HG02973 (cell line): ENCODE results near the gene UGGT2.
"Not testable (repeated sequence)": the region's sequence is repeated elsewhere in the genome, so short reads cannot be mapped to it uniquely, and the experiment has no call there.

Experiments
- ATAC-seq: cut with Tn5 transposase; IDR thresholded peaks from one replicate; pipeline ENCODE4 v1.9.1; 2021; ENCODE audit warnings: moderate library complexity; ENCODE audit not compliant: unreplicated experiment

UGGT2 gene

GRCh38 chr13:95914991-95915501, 138.2 kb downstream of the UGGT2 start:
- no peak for ATAC-seq

- no peak for ATAC-seq
Observed at GRCh38 chr13:95906999-95907398, 146.2 kb downstream of the UGGT2 start.

GRCh38 chr13:95903569-95903968, 149.6 kb downstream of the UGGT2 start:
- no peak for ATAC-seq

- no peak for ATAC-seq
Observed at GRCh38 chr13:95902741-95903140, 150.5 kb downstream of the UGGT2 start.

- no peak for ATAC-seq
Observed at GRCh38 chr13:95898256-95898655, 154.9 kb downstream of the UGGT2 start.

GRCh38 chr13:95896301-95896700, 156.9 kb downstream of the UGGT2 start:
- no peak for ATAC-seq

GRCh38 chr13:95893861-95894260, 159.3 kb downstream of the UGGT2 start:
- no peak for ATAC-seq

- no peak for ATAC-seq
Observed at GRCh38 chr13:95882121-95882520, 171.1 kb downstream of the UGGT2 start.

GRCh38 chr13:95880331-95880730, 172.9 kb downstream of the UGGT2 start:
- ATAC-seq, result no peak

- ATAC-seq, result no peak
Observed at GRCh38 chr13:95874286-95874685, 178.9 kb downstream of the UGGT2 start.

- ATAC-seq, result no peak
Observed at GRCh38 chr13:95870421-95870820, 182.8 kb downstream of the UGGT2 start.

- no peak for ATAC-seq
Observed at GRCh38 chr13:95865080-95865615, 188.1 kb downstream of the UGGT2 start.

GRCh38 chr13:95862408-95862807, 190.8 kb downstream of the UGGT2 start:
- no peak for ATAC-seq

GRCh38 chr13:95861296-95861695, 191.9 kb downstream of the UGGT2 start:
- ATAC-seq, result no peak

GRCh38 chr13:95858286-95859075, 194.7 kb downstream of the UGGT2 start:
- no peak for ATAC-seq

- ATAC-seq, result not testable (repeated sequence)
Observed at GRCh38 chr13:95845656-95846055, 207.5 kb downstream of the UGGT2 start.

- ATAC-seq, result no peak
Observed at GRCh38 chr13:95842898-95843297, 210.3 kb downstream of the UGGT2 start.

- no peak for ATAC-seq
Observed at GRCh38 chr13:95841894-95842293, 211.3 kb downstream of the UGGT2 start.

GRCh38 chr13:95834134-95834765, 219.0 kb downstream of the UGGT2 start:
- peak; percentile 88 for ATAC-seq

- ATAC-seq, result no peak
Observed at GRCh38 chr13:95833719-95834118, 219.5 kb downstream of the UGGT2 start.

GRCh38 chr13:95833126-95833525, 220.1 kb downstream of the UGGT2 start:
- ATAC-seq, result no peak

GRCh38 chr13:95822303-95822702, 230.9 kb downstream of the UGGT2 start:
- ATAC-seq, result no peak
